ENCODE results near the gene E2F2. TPM values are rescaled to one million over a fixed set of nuclear protein-coding genes. Genes with fewer than 3 reads are reported as not detected.

E2F2 gene
- total RNA-seq, 1 donor from 2014 or later: 23.5 TPM

DNA sequence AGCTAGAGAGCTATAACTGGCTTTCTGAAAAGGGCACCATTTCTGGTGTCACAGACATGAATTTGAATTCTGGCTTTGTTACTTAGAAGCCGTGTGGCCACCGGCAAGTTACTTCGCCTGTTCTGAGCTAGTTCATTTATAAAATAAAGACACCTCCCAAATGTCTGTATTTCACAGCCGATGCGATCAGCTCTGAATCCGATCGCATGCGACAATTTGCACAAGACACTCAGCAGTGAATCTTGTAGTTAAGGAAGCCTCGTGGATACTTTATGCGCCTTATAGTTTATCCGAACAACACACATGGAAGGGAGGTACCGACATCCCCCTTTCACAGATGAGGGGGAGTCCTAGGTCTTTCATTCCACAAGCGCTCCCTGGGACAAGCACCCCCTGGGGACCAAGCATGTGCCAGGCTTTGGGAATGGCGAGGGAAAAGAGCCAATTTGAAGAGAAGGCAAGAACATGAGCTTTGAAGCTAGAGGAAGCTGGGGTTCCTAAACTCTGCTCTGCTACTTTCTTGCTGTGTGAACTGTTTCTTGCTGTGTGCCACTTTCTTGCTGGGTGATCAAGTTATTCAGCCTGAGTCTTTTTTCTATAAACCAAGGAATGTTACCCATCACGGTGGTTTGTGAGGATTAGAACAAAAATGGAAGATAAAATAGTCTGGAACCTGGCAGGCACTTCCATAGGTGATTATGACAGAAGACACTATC is 24.4 kb upstream of the E2F2 start:
- TF ChIP-seq, protein P1, sequence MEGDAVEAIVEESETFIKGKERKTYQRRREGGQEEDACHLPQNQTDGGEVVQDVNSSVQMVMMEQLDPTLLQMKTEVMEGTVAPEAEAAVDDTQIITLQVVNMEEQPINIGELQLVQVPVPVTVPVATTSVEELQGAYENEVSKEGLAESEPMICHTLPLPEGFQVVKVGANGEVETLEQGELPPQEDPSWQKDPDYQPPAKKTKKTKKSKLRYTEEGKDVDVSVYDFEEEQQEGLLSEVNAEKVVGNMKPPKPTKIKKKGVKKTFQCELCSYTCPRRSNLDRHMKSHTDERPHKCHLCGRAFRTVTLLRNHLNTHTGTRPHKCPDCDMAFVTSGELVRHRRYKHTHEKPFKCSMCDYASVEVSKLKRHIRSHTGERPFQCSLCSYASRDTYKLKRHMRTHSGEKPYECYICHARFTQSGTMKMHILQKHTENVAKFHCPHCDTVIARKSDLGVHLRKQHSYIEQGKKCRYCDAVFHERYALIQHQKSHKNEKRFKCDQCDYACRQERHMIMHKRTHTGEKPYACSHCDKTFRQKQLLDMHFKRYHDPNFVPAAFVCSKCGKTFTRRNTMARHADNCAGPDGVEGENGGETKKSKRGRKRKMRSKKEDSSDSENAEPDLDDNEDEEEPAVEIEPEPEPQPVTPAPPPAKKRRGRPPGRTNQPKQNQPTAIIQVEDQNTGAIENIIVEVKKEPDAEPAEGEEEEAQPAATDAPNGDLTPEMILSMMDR (conservative IDR thresholded peaks at IDR 0.05): peak; percentile 2
- Mint-ChIP-seq H3K4me1 (peaks cover 54% of the 10 kb centered on the region), H3K9me3 (no peaks in the 10 kb centered on the region), H3K27me3 (ENCODE audit: low read depth) (peaks cover 54% of the 10 kb centered on the region), H3K4me3 (peak overlapping the region; percentile 92), H3K27ac (ENCODE audit: unreplicated experiment) (peak overlapping the region; percentile 94), H3K36me3 (ENCODE audit: low read depth) (no peaks in the 10 kb centered on the region)
- DNase-seq (ENCODE audit: low read depth, low spot score): no peak

DNA sequence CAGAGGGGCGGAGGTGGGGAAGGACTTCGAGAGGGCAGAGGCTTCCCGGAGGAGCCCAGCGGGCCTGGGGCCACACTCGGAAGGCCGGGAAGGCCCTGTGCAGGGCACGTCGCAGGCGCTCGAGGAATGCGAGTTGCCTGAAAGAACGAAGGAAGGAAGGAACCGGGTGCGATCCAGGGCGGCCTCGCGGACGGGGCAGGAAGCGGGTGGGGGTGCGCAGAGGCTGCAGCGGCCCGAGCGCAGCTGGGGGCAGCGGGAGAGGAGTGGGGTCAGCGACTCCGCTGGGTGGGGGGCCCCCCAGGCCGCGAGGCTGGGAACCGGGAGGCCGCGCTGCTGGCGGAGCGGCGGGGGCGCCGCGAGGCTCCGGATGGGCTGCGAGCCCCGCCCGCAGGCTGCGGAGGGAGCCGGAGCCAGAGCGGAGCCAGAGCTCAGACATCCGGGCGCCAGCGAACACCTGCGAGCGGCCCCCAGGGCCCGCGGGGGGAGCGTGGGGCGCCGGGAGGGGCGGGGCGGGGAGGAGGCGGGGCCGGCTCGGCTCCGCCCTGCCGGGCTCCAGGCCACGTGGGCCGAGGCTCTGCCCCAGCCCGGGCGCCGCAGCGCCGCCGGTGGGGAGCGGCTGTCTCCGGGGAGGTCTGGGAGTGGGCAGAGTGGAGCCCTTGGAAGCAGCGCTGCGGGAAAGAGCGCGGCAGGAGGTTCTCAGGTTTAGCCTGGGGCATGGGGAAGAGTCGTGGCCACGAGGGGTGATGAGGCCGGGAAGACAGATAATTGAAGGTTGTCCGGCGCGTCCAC is 23.6 kb upstream of the E2F2 start:
- no peaks in the 10 kb centered on the region for H3K9me3 Mint-ChIP-seq
- H3K4me1 Mint-ChIP-seq: peaks cover 46% of the 10 kb centered on the region
- no peaks in the 10 kb centered on the region for H3K36me3 Mint-ChIP-seq (ENCODE audit: low read depth)
- peaks cover 52% of the 10 kb centered on the region for H3K27me3 Mint-ChIP-seq (ENCODE audit: low read depth)
- peak; percentile 75 for DNase-seq (ENCODE audit: low read depth, low spot score)
- H3K27ac Mint-ChIP-seq (ENCODE audit: unreplicated experiment): peak overlapping the region; percentile 94
- H3K4me3 Mint-ChIP-seq: peak overlapping the region; percentile 92
- TF ChIP-seq, protein P1 (conservative IDR thresholded peaks at IDR 0.05): peak; percentile 39

DNA sequence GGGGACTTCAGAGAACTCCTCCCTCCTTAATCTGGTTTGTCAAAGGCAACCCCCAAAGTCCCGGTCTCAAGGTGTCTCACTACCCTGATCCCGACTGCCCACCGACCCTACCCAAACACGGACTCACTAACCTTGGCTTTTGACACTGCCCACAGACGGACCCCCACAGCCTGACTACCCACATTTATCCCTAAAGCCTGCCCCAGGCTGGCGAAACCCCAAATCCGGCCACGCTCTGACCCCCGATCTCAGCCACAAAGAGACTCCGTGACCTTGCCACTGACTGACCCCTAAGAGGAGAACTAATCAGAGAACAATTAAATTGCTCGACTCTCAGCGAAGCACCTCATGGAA is 23.1 kb upstream of the E2F2 start:
- Mint-ChIP-seq H3K27ac (ENCODE audit: unreplicated experiment) (peak overlapping the region; percentile 78), H3K4me3 (peak overlapping the region; percentile 81), H3K36me3 (ENCODE audit: low read depth) (no peaks in the 10 kb centered on the region), H3K4me1 (peaks cover 44% of the 10 kb centered on the region), H3K27me3 (ENCODE audit: low read depth) (peaks cover 46% of the 10 kb centered on the region), H3K9me3 (no peaks in the 10 kb centered on the region)
- DNase-seq (ENCODE audit: low read depth, low spot score): no peak
- TF ChIP-seq, protein P1 (conservative IDR thresholded peaks at IDR 0.05): no peak

DNA sequence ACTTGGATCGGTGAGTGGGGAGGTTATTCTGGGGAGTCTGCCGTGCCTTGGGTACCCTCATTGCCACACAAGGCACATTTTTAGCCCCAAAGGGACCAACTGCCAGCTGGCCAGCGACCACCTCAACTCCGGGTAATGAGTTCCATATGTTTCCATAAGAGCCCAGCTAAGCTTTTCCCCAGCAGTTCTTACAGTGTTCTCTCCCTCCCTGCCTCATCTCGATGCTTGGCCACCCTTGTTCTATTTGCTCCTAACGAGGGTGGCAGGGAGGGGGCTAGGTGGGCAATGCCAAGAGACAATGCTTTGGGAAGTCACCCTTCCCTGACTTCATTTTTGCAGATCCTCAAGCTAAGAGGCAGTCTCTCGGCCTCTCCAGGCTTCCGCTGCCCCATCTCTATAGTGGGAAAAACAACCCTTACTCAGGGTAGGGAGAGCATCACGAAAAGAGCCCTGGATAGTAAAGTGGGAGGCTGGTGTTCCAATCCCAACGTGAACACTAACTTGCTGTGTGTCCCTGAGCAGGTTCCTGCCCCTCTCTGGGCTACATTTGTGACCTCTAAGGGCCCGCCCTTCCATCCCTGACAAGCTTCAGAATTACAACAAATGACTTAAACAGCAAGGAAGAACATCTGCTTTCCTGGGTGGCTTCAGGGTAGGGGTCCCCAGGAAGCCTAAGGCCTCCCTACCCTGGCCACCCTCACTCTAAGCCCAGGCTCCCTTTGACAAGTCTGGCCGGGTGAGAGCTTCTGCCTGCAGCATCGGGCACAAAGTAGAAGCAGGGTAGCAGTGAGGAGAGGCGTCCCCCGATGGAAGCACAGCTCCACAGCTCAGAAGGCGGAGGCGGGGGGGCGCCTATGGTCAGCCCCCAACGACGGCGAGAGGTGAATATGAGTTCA is 22.4 kb upstream of the E2F2 start:
- DNase-seq (ENCODE audit: low read depth, low spot score): no peak
- peaks cover 40% of the 10 kb centered on the region for H3K27me3 Mint-ChIP-seq (ENCODE audit: low read depth)

GRCh38 chr1:23551849-23552248 is 20.8 kb upstream of the E2F2 start:
- no peaks in the 10 kb centered on the region for H3K9me3 Mint-ChIP-seq
- TF ChIP-seq, protein P1 (conservative IDR thresholded peaks at IDR 0.05): no peak
- H3K4me3 Mint-ChIP-seq: peak overlapping the region; percentile 62
- H3K27me3 Mint-ChIP-seq (ENCODE audit: low read depth): peaks cover 24% of the 10 kb centered on the region
- no peak overlapping the region for H3K27ac Mint-ChIP-seq (ENCODE audit: unreplicated experiment)
- no peaks in the 10 kb centered on the region for H3K36me3 Mint-ChIP-seq (ENCODE audit: low read depth)
- H3K4me1 Mint-ChIP-seq: peaks cover 34% of the 10 kb centered on the region
- DNase-seq (ENCODE audit: low read depth, low spot score): no peak

More for the DNA sequence above, 22.4 kb upstream of the E2F2 start:
- Mint-ChIP-seq H3K9me3 (no peaks in the 10 kb centered on the region), H3K36me3 (ENCODE audit: low read depth) (no peaks in the 10 kb centered on the region), H3K4me3 (peak overlapping the region; percentile 81), H3K4me1 (peaks cover 44% of the 10 kb centered on the region), H3K27ac (ENCODE audit: unreplicated experiment) (no peak overlapping the region)
- TF ChIP-seq, protein P1 (conservative IDR thresholded peaks at IDR 0.05): no peak

All from neural crest cell (in vitro differentiated cells).